ENCODE data around the gene EHF. TPM values are rescaled to one million over a fixed set of nuclear protein-coding genes. Genes with fewer than 3 reads are reported as not detected.
A peak's percentile ranks its signal among the peaks of the same experiment; 100 is the strongest.

The EHF gene
- total RNA-seq, 1 donor from 2014 or later, result 36.4 TPM

DNA sequence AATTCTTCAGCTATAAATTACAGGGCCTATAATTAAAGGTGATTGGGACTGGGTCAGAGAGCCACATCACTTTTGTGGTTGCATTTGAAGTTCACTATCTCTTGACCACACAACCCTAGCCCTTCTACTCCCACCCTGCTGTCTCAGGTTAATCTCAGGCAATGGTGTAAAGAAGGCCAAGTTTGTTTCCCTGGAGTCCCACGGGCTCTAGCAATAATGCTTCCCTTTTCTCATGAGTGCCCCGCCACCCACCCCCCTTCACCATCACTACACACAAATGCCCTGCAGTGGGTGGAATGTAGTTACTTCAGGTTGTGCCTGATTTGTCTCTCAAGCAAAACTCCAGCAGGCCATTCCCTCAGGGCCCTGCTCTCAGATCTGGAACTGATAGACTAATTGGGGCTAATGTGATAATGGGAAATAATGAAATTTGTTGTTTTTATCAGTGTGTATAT, 1.8 kb upstream of the EHF start:
- Histone ChIP-seq H3K9me3 (no peaks in the 10 kb centered on the region), H3K4me1 (no peaks in the 10 kb centered on the region), H3K27ac (no peak overlapping the region), H3K36me3 (no peaks in the 10 kb centered on the region), H3K27me3 (no peaks in the 10 kb centered on the region), H3K4me3 (no peak overlapping the region)
- no peak for ATAC-seq
- TF ChIP-seq, protein P1, sequence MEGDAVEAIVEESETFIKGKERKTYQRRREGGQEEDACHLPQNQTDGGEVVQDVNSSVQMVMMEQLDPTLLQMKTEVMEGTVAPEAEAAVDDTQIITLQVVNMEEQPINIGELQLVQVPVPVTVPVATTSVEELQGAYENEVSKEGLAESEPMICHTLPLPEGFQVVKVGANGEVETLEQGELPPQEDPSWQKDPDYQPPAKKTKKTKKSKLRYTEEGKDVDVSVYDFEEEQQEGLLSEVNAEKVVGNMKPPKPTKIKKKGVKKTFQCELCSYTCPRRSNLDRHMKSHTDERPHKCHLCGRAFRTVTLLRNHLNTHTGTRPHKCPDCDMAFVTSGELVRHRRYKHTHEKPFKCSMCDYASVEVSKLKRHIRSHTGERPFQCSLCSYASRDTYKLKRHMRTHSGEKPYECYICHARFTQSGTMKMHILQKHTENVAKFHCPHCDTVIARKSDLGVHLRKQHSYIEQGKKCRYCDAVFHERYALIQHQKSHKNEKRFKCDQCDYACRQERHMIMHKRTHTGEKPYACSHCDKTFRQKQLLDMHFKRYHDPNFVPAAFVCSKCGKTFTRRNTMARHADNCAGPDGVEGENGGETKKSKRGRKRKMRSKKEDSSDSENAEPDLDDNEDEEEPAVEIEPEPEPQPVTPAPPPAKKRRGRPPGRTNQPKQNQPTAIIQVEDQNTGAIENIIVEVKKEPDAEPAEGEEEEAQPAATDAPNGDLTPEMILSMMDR (IDR thresholded peaks at IDR 0.05), result no peak
- intact Hi-C loops (cut with DNase I), result no loop called here
- DNase-seq, result no peak

DNA sequence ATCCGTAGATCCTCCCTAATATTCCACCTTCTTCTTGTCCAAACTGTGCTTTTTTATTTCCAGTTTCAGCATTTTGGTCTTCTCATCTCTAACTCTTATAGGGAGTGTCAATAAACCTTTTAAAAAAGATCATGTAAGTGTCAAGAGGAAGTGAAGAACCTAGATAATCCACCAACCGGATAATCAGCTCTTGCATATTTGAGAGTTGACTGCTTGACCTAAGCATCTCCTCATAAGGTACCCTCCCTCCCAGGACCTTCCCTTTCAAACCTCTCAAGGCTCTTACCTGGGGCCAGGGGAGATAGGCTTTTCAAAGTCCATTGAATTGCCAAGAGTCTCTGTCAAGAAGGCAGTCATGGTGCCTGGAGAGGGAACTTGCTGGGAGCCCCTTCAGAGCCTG, 691 bp upstream of the EHF start:
- intact Hi-C loops (cut with DNase I), result no loop called here
- ATAC-seq, result no peak
- Histone ChIP-seq H3K36me3 (no peaks in the 10 kb centered on the region), H3K9me3 (no peaks in the 10 kb centered on the region), H3K27ac (peak overlapping the region; percentile 9), H3K4me1 (no peaks in the 10 kb centered on the region), H3K27me3 (no peaks in the 10 kb centered on the region), H3K4me3 (peak overlapping the region; percentile 41)
- TF ChIP-seq, protein P1 (IDR thresholded peaks at IDR 0.05), result no peak
- no peak for DNase-seq

DNA sequence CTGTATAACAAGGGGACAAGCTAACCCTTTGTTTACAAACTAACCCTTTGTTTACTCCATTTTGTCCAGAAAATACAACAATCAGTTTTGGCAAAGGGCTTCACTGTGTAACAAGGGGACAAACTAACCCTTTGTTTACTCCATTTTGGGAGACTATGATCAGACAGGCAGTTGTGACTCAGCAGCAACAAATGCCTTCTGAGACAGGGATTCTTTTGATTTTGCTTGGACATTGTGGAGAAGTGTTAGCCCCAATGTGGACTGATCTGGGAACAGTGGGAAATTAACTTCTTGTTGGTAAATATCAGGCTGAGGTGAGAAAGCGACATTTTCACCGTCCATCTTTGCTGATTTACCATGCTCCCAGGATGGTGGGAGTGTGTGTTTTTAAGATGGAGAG, 983 bp downstream of the EHF start:
- no peak for DNase-seq
- no peak for ATAC-seq
- H3K27me3 ChIP-seq, result no peaks in the 10 kb centered on the region
- no peaks in the 10 kb centered on the region for H3K9me3 ChIP-seq
- peak overlapping the region; percentile 80 for H3K27ac ChIP-seq
- TF ChIP-seq, protein P1 (IDR thresholded peaks at IDR 0.05), result no peak
- no peaks in the 10 kb centered on the region for H3K4me1 ChIP-seq
- intact Hi-C loops (cut with DNase I), result no loop called here
- peak overlapping the region; percentile 41 for H3K4me3 ChIP-seq
- H3K36me3 ChIP-seq, result no peaks in the 10 kb centered on the region

DNA sequence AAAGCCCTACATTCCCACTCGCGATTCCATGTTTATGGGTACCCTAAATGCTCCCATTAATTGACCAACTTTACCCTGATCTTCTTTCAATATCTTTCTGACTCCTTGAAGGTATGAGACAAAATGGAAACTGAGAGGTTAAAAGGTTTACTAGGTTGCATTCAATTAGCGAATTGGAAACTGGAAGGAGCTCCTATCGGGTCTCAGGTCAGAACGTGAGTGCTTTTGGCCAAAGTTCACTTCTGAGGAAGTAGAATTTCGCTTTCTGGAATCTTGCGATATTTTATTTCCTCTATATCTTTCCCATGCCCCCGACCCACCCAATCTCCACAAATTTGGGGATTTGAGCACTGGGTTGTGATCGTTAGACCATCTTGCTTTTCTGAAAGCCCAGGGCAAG, 2.6 kb downstream of the EHF start:
- Histone ChIP-seq H3K36me3 (no peaks in the 10 kb centered on the region), H3K27ac (peak overlapping the region; percentile 80), H3K27me3 (no peaks in the 10 kb centered on the region), H3K9me3 (no peaks in the 10 kb centered on the region), H3K4me3 (peak overlapping the region; percentile 41), H3K4me1 (no peaks in the 10 kb centered on the region)
- TF ChIP-seq, protein P1 (IDR thresholded peaks at IDR 0.05), result no peak
- intact Hi-C loops (cut with DNase I), result no loop called here
- DNase-seq, result no peak
- ATAC-seq, result no peak

DNA sequence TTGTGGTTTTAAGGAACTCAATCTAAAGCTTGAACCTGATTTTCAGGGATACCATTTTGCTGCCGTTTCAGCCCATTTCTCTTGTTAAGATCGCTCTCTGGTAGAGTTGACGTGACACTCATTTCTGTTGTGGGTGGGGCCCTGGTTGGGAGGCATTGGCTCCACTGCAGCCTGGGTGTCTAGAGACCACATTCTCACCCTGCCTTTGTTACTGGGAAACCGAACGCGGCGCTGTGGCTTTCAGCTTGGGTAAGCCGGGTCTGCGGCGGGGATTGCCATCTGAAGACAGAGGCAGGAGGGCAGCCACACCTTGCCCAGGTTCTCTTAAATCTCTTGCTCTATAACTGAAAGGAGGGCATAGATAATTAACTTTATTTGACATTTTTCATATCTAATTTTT, 3.2 kb downstream of the EHF start:
- Histone ChIP-seq H3K27me3 (no peaks in the 10 kb centered on the region), H3K4me1 (no peaks in the 10 kb centered on the region), H3K36me3 (no peaks in the 10 kb centered on the region), H3K4me3 (peak overlapping the region; percentile 41), H3K9me3 (no peaks in the 10 kb centered on the region), H3K27ac (peak overlapping the region; percentile 80)
- DNase-seq, result peak; percentile 79
- TF ChIP-seq, protein P1 (IDR thresholded peaks at IDR 0.05), result no peak
- peak; percentile 71 for ATAC-seq
- intact Hi-C loops (cut with DNase I), result no loop called here

DNA sequence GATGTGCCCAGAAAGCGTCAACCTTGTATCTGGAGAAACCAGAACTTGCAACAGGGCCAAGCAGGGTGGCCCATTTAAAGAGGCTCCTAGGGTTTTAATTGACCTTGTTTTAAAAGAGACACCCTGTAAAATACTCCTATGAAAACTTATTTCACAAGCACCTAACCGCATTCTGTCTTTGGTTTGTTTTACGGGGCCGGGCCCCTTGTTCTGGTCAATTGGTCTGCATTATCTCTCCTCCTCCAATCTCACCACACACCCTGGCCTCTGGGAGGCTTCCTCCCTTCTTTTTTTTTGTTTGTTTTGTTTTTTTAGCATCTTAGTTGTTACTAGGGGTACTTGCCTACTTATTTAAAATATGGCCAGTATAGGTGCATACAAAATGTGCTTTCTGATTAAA, 4.7 kb downstream of the EHF start:
- ATAC-seq (no peak), DNase-seq (no peak)
- H3K27ac ChIP-seq, result no peak overlapping the region
- H3K4me1 ChIP-seq, result no peaks in the 10 kb centered on the region
- TF ChIP-seq, protein P1 (IDR thresholded peaks at IDR 0.05), result no peak
- no peaks in the 10 kb centered on the region for H3K9me3 ChIP-seq
- H3K4me3 ChIP-seq, result peak overlapping the region; percentile 41
- H3K27me3 ChIP-seq, result no peaks in the 10 kb centered on the region
- no peaks in the 10 kb centered on the region for H3K36me3 ChIP-seq
- intact Hi-C loops (cut with DNase I), result no loop called here

Measured in upper lobe of right lung (tissue), 1 donor.